Endometrial microvascular endothelial cells (primary cell): ENCODE results near the gene RGS5. TPM values are rescaled to one million over a fixed set of nuclear protein-coding genes. Genes with fewer than 3 reads are reported as not detected.
"Not testable (repeated sequence)": the region's sequence is repeated elsewhere in the genome, so short reads cannot be mapped to it uniquely, and the experiment has no call there.

Source experiments
- in situ Hi-C: cut with HindIII; loops from 2 replicates; pipeline ENCODE4 v1.10.0; 2017; ENCODE audit warnings: low sequenced_read_pairs, low pct_unique_long_range_greater_than_20kb; ENCODE audit errors: inconsistent ontology term
- total RNA-seq: library from RNA; depleted of rRNA; stranded (reverse); fragments of >200 nt; gene quantifications from one replicate; pipeline ENCODE4 v1.2.3, GENCODE V29; 2015; ENCODE audit errors: inconsistent ontology term

The RGS5 gene
- total RNA-seq, result 8.0 TPM

GRCh38 chr1:163202833-163203451 is at the start of gene RGS5:
Gene RGS5 (minus strand): TSS chr1:163202916. CDS start chr1:163202835, 81 bp downstream.
- in situ Hi-C loops, result no loop called here

GRCh38 chr1:163250382-163250974 is 47.8 kb upstream of the RGS5 start:
- in situ Hi-C loops, result no loop called here

- in situ Hi-C loops, result no loop called here
Measured at GRCh38 chr1:163248064-163248463, 45.3 kb upstream of the RGS5 start.

- in situ Hi-C loops, result not testable (repeated sequence)
Measured at GRCh38 chr1:163244648-163245047, 41.9 kb upstream of the RGS5 start.

- in situ Hi-C loops, result no loop called here
Measured at GRCh38 chr1:163241746-163242145, 39.0 kb upstream of the RGS5 start.

GRCh38 chr1:163240705-163241104 is 38.0 kb upstream of the RGS5 start:
- in situ Hi-C loops, result no loop called here

- in situ Hi-C loops, result not testable (repeated sequence)
Measured at GRCh38 chr1:163233643-163234042, 30.9 kb upstream of the RGS5 start.

- in situ Hi-C loops, result no loop called here
Measured at GRCh38 chr1:163231385-163231784, 28.7 kb upstream of the RGS5 start.

GRCh38 chr1:163230827-163231226 is 28.1 kb upstream of the RGS5 start:
- in situ Hi-C loops, result no loop called here

GRCh38 chr1:163228271-163228670 is 25.6 kb upstream of the RGS5 start:
- in situ Hi-C loops, result not testable (repeated sequence)

- in situ Hi-C loops, result no loop called here
Measured at GRCh38 chr1:163227126-163227525, 24.4 kb upstream of the RGS5 start.

- in situ Hi-C loops, result no loop called here
Measured at GRCh38 chr1:163213626-163214025, 10.9 kb upstream of the RGS5 start.

GRCh38 chr1:163211667-163212066 is 9.0 kb upstream of the RGS5 start:
- in situ Hi-C loops, result no loop called here

GRCh38 chr1:163205513-163205912 is 2.8 kb upstream of the RGS5 start:
- in situ Hi-C loops, result no loop called here

GRCh38 chr1:163203561-163203960 is 845 bp upstream of the RGS5 start:
- in situ Hi-C loops, result no loop called here

GRCh38 chr1:163201906-163202305 is 810 bp downstream of the RGS5 start:
- in situ Hi-C loops, result no loop called here

GRCh38 chr1:163197022-163197421 is 5.7 kb downstream of the RGS5 start:
- in situ Hi-C loops, result loop anchor here (25.0 kb wide), 2 partner anchors 135 to 335 kb away; partner anchors contain the start of genes CCDC190 and RGS4

GRCh38 chr1:163196449-163196787 is 6.3 kb downstream of the RGS5 start:
- in situ Hi-C loops, result loop anchor here (25.0 kb wide), 2 partner anchors 134 to 334 kb away; partner anchors contain the start of genes CCDC190 and RGS4

- in situ Hi-C loops, result loop anchor here (25.0 kb wide), 2 partner anchors 134 to 334 kb away; partner anchors contain the start of genes CCDC190 and RGS4
Measured at GRCh38 chr1:163195728-163196448, 6.8 kb downstream of the RGS5 start.

- in situ Hi-C loops, result loop anchor here (25.0 kb wide), 2 partner anchors 129 to 329 kb away; partner anchors contain the start of genes CCDC190 and RGS4
Measured at GRCh38 chr1:163191301-163191700, 11.4 kb downstream of the RGS5 start.
